K562 (cell line): ENCODE measurements around the gene PSME4. TPM values are rescaled to one million over a fixed set of nuclear protein-coding genes. Genes with fewer than 3 reads are reported as not detected.

Source experiments
- ATAC-seq: fragments of 200-7000 bp; cut with Tn5 transposase; 3 replicates; pipeline ENCODE4 v1.9.1; 2020; ENCODE audit warnings: moderate library complexity
- BruUV-seq: library from RNA; stranded (reverse); fragments of 400-500 nt; replicated peaks from 2 replicates; lab custom pipeline; 2021; lab: Mats Ljungman, UMichigan
- CTCF ChIA-PET: fragments of 300-600 bp; formaldehyde crosslinking; extraction: SDS; loops from one replicate; lab custom pipeline; 2021; ENCODE audit warnings: low intra/inter-chr PET ratio; lab: Yijun Ruan, JAX
- POLR2A ChIA-PET: fragments of 300-600, 350-650 bp; sonication (Branson Sonifier 250); formaldehyde crosslinking; extraction: SDS; loops from one replicate; lab custom pipeline; 2021; ENCODE audit warnings: antibody characterized with exemption, inconsistent platforms; lab: Yijun Ruan, JAX
- DNase-seq, 4 experiments: peaks; one replicate each; pipeline versions ENCODE4 v3.0.0 to v3.0.0-alpha.2; 2011 to 2018; ENCODE audit warnings: low spot score in 3 of 4, mixed read lengths in 3 of 4; ENCODE audit errors: extremely low read depth in 1 of 4
- FAIRE-seq: peaks from 2 replicates; lab custom pipeline; 2011; peaks lifted over from hg19 to GRCh38; lab: Jason Lieb, UNC
- H2AFZ ChIP-seq: 2 replicates; pipeline ENCODE4 v1.6.0; 2011; ENCODE audit warnings: low read depth, low read length, control low read depth, inconsistent platforms
- H3K27ac ChIP-seq: fragments of 200-600 bp; 3 replicates; pipeline ENCODE4 v1.8.0; 2011; ENCODE audit warnings: low read depth, mild to moderate bottlenecking, control low read depth, inconsistent platforms, low read length, moderate library complexity, mixed read lengths; ENCODE audit errors: extremely low read depth
- H3K27me3 ChIP-seq, 2 experiments: fragments of 300-600 bp in 1 of 2; 2 replicates in 1 of 2; 3 replicates in 1 of 2; pipeline versions ENCODE4 v1.6.0 to v1.8.0; 2011; ENCODE audit warnings: inconsistent platforms in 2 of 2, low read length in 2 of 2, mild to moderate bottlenecking in 1 of 2, mixed read lengths in 1 of 2, moderate library complexity in 1 of 2; ENCODE audit not compliant: control insufficient read depth in 2 of 2, insufficient read depth in 2 of 2
- H3K36me3 ChIP-seq: fragments of 300-600 bp; 3 replicates; pipeline ENCODE4 v1.8.0; 2011; ENCODE audit warnings: mild to moderate bottlenecking, low read length, inconsistent platforms; ENCODE audit not compliant: control insufficient read depth, insufficient read depth
- H3K4me1 ChIP-seq, 2 experiments: fragments of 200-600 bp in 1 of 2; replicated peaks in 1 of 2; 2 replicates in 1 of 2; 3 replicates in 1 of 2; pipeline versions ENCODE4 v1.5.1 to v1.8.0; 2011; ENCODE audit warnings: inconsistent platforms in 2 of 2, low read length in 2 of 2, mild to moderate bottlenecking in 1 of 2, mixed read lengths in 1 of 2, moderate library complexity in 1 of 2; ENCODE audit not compliant: control insufficient read depth in 2 of 2, insufficient read depth in 2 of 2
- H3K4me2 ChIP-seq: 2 replicates; pipeline ENCODE4 v1.6.1; 2011; ENCODE audit warnings: low read length, control low read depth, inconsistent platforms, mixed read lengths; ENCODE audit not compliant: insufficient read depth
- H3K4me3 ChIP-seq: fragments of 200-600 bp; sonication (generic), shearing (Covaris generic); 2 replicates; pipeline ENCODE4 v1.5.1; 2016; ENCODE audit warnings: control low read depth, inconsistent platforms
- H3K79me2 ChIP-seq: fragments of 200-600 bp; 3 replicates; pipeline ENCODE4 v1.8.0; 2011; ENCODE audit warnings: low read length, inconsistent platforms; ENCODE audit not compliant: control insufficient read depth, insufficient read depth
- H3K9ac ChIP-seq, 2 experiments: 2 replicates each; pipeline versions ENCODE4 v1.6.0 to v1.6.1; 2011; ENCODE audit warnings: low read depth in 2 of 2, low read length in 2 of 2, control low read depth in 1 of 2, inconsistent platforms in 1 of 2, mild to moderate bottlenecking in 1 of 2, mixed read lengths in 1 of 2; ENCODE audit not compliant: insufficient read depth in 1 of 2
- H3K9me1 ChIP-seq: one replicate; pipeline ENCODE4 v1.6.0; 2011; ENCODE audit warnings: inconsistent platforms, mild to moderate bottlenecking, low read length, moderate library complexity; ENCODE audit not compliant: control insufficient read depth, insufficient read depth
- H3K9me3 ChIP-seq: replicated peaks from 2 replicates; pipeline ENCODE4 v1.5.1; 2011; ENCODE audit warnings: low read depth, low read length, inconsistent platforms; ENCODE audit not compliant: control insufficient read depth, insufficient read depth
- H4K20me1 ChIP-seq: replicated peaks from 2 replicates; pipeline ENCODE4 v1.6.1; 2011; ENCODE audit warnings: low read length, inconsistent platforms, mixed read lengths; ENCODE audit not compliant: control insufficient read depth, insufficient read depth
- AFF1 ChIP-seq, 2 experiments: fragments of 450-650 bp; IDR thresholded peaks; 2 replicates each; pipeline ENCODE4 v1.6.1; 2018; ENCODE audit warnings: mild to moderate bottlenecking in 2 of 2, low read depth in 1 of 2; ENCODE audit not compliant: partially characterized antibody in 2 of 2
- CEBPZ ChIP-seq: fragments of 150-350 bp; IDR thresholded peaks from 2 replicates; pipeline ENCODE4 v1.6.1; 2014; ENCODE audit warnings: low read depth, mild to moderate bottlenecking, low read length, borderline replicate concordance
- GTF3C2 ChIP-seq: IDR thresholded peaks from 3 replicates; pipeline ENCODE4 v1.6.1; 2011; ENCODE audit warnings: borderline replicate concordance, mild to moderate bottlenecking, moderate library complexity; ENCODE audit not compliant: insufficient read length; ENCODE audit errors: extremely low read depth
- HDAC2 ChIP-seq: fragments of 450-650 bp; IDR thresholded peaks from 2 replicates; pipeline ENCODE4 v1.6.1; 2016; ENCODE audit warnings: mild to moderate bottlenecking
- HMGN3 ChIP-seq: IDR thresholded peaks from 2 replicates; pipeline ENCODE4 v1.6.1; 2011; ENCODE audit warnings: borderline replicate concordance, low read depth, mild to moderate bottlenecking, mixed read lengths, low read length; ENCODE audit not compliant: insufficient read length; ENCODE audit errors: extremely low read depth
- IRF1 ChIP-seq: sonication (generic); formaldehyde crosslinking; IDR thresholded peaks from 2 replicates; pipeline ENCODE4 v1.8.0; 2022; ENCODE audit warnings: missing genetic modification reagents, mild to moderate bottlenecking, borderline replicate concordance
- L3MBTL2 ChIP-seq: fragments of 450-650 bp; IDR thresholded peaks from 2 replicates; pipeline ENCODE4 v1.6.1; 2016; ENCODE audit warnings: mild to moderate bottlenecking, moderate library complexity
- PHB ChIP-seq: fragments of 250-450 bp; sonication (Bioruptor Pico); IDR thresholded peaks from 2 replicates; pipeline ENCODE4 v1.5.0; 2021
- SP2 ChIP-seq: IDR thresholded peaks from 2 replicates; pipeline ENCODE4 v1.6.1; 2011; ENCODE audit warnings: mild to moderate bottlenecking, low read depth, low read length, moderate library complexity; ENCODE audit not compliant: poor library complexity, severe bottlenecking; ENCODE audit errors: extremely low read depth
- ZNF77 ChIP-seq: fragments of 250-450 bp; sonication (Bioruptor Pico); IDR thresholded peaks from 2 replicates; pipeline ENCODE4 v1.5.0; 2020
- WGBS: fragments of 100-300 bp; shearing (Covaris generic); methylation state at CpG from one replicate; pipeline ENCODE4 v1.1.6; 2016; ENCODE audit warnings: low coverage, mixed read lengths; ENCODE audit not compliant: insufficient coverage; ENCODE audit errors: missing lambda C conversion rate; 5-methylcytosine and 5-hydroxymethylcytosine counted together
- in situ Hi-C: fragments of 300-500 bp; cut with MboI; formaldehyde crosslinking; loops from 4 replicates; pipeline ENCODE4 v1.15.0; 2018; ENCODE audit warnings: inconsistent platforms, mixed read lengths
- intact Hi-C: fragments of 100-400 bp; cut with micrococcal nuclease; formaldehyde crosslinking; loops from 2 replicates; pipeline ENCODE4 v1.14.2; 2022
- polyA plus RNA-seq, 8 experiments: library from polyadenylated mRNA; depleted of rRNA in 4 of 8; stranded (reverse) in 5 of 8; unstranded in 3 of 8; fragments of >200 nt; fragmentation: Nextera tagmentation in 2 of 8; fragmentation: Illumina TruSeq in 1 of 8; extraction: Ambion mirVana in 2 of 8; extraction: Trizol in 1 of 8; gene quantifications; 2 replicates each; pipeline versions ENCODE4 v1.2.1 to v1.2.3, GENCODE V29; 2011 to 2014; ENCODE audit warnings: inconsistent platforms in 1 of 8, missing spikeins in 1 of 8
- total RNA-seq, 7 experiments: library from RNA; depleted of rRNA in 6 of 7; stranded (reverse); fragments of >200 nt in 6 of 7; fragmentation: Illumina TruSeq in 2 of 7; extraction: Trizol in 2 of 7; gene quantifications; 2 replicates each; pipeline versions ENCODE4 v1.2.1 to v1.2.3, GENCODE V29; 2011 to 2021; ENCODE audit warnings: low replicate concordance in 1 of 7

The PSME4 gene
- total and polyA plus RNA-seq, 9 of the 15 experiments (the other 6 are each of a cell fraction or from before 2014, with no cell fraction given): 24.3 to 77.8 (median 40.5) TPM

- no peaks in the 10 kb centered on the region for H3K9me3 ChIP-seq
- 43% methylated on average over 6 of the region's 6 CpGs for WGBS
- peaks cover 18% of the 10 kb centered on the region; the same call in 2 of the 3 replicates for H3K36me3 ChIP-seq
- no peaks in the 10 kb centered on the region for H3K27me3 ChIP-seq
- FAIRE-seq: no peak
- no peaks in the 10 kb centered on the region; a peak in 1 of 5 replicates for H3K4me1 ChIP-seq
- no peak overlapping the region for H3K9ac ChIP-seq
- intact Hi-C loops (loop anchor here (10.0 kb wide), 2 partner anchors 227 to 397 kb away; no protein-coding TSS in a partner anchor), in situ Hi-C loops (no loop called here)
- BruUV-seq: no TSS peak
- H3K27ac ChIP-seq: no peak overlapping the region
- H3K79me2 ChIP-seq: no peaks in the 10 kb centered on the region
- no peak overlapping the region for H3K4me3 ChIP-seq
- H3K4me2 ChIP-seq: no peak overlapping the region
- H3K9me1 ChIP-seq: no peaks in the 10 kb centered on the region
- ChIA-PET POLR2A (no interaction called here), CTCF (no interaction called here)
- H2AFZ ChIP-seq: no peak overlapping the region
- no peaks in the 10 kb centered on the region for H4K20me1 ChIP-seq
- DNase-seq: no peak
- no peak for ATAC-seq
- TF ChIP-seq AFF1 (IDR thresholded peaks at IDR 0.05; ENCODE audit: low read depth in 1 of 2, partially characterized antibody in 2 of 2) (no peak), L3MBTL2 (no peak), SP2 (no peak), HDAC2 (no peak), HMGN3 (no peak), IRF1 (no peak), CEBPZ (no peak), PHB (CRISPR knock-in tag) (no peak), ZNF77 (CRISPR knock-in tag) (no peak), GTF3C2 (no peak)
Observed at GRCh38 chr2:53821810-53822209, 149.0 kb downstream of the PSME4 start.
